Subcutaneous abdominal adipose tissue (tissue), 5 donors: ENCODE measurements around the gene UBE2V1.
"Not testable (repeated sequence)": the region's sequence is repeated elsewhere in the genome, so short reads cannot be mapped to it uniquely, and the experiment has no call there.

Experiments used
- H3K27ac ChIP-seq: one replicate; pipeline ENCODE4 v1.7.0; 2013; ENCODE audit warnings: low read depth, mild to moderate bottlenecking, inconsistent platforms, low read length, moderate library complexity
- H3K27me3 ChIP-seq, 5 donors: one replicate each; pipeline ENCODE4 v1.7.0; 2013; ENCODE audit warnings: low read length in 5 of 5, inconsistent platforms in 1 of 5; ENCODE audit not compliant: control insufficient read depth in 5 of 5, insufficient read depth in 4 of 5
- H3K36me3 ChIP-seq, 5 donors: one replicate each; pipeline ENCODE4 v1.7.0; 2013; ENCODE audit warnings: low read length in 5 of 5; ENCODE audit not compliant: control insufficient read depth in 5 of 5, insufficient read depth in 5 of 5
- H3K4me1 ChIP-seq, 5 donors: one replicate each; pipeline ENCODE4 v1.7.0; 2013; ENCODE audit warnings: low read length in 5 of 5, mild to moderate bottlenecking in 3 of 5, moderate library complexity in 1 of 5; ENCODE audit not compliant: control insufficient read depth in 5 of 5, insufficient read depth in 5 of 5
- H3K4me3 ChIP-seq, 5 donors: one replicate each; pipeline ENCODE4 v1.7.0; 2013; ENCODE audit warnings: low read length in 5 of 5, low read depth in 1 of 5
- H3K9ac ChIP-seq, 5 donors: one replicate each; pipeline ENCODE4 v1.7.0; 2013; ENCODE audit warnings: low read length in 5 of 5, mild to moderate bottlenecking in 4 of 5, moderate library complexity in 3 of 5
- H3K9me3 ChIP-seq, 5 donors: one replicate each; pipeline ENCODE4 v1.7.0; 2013; ENCODE audit warnings: low read length in 5 of 5; ENCODE audit not compliant: control insufficient read depth in 5 of 5
- donor health status: healthy.
- donor health status: healthy.
- donor health status: healthy.
- donor health status: healthy.
- donor health status: healthy.

Gene UBE2V1

GRCh38 chr20:50067461-50067860 is 45.5 kb downstream of the UBE2V1 start:
- Histone ChIP-seq H3K27me3 (no peaks in the 10 kb centered on the region), H3K36me3 (no peaks in the 10 kb centered on the region)

GRCh38 chr20:50067018-50067417 is 45.9 kb downstream of the UBE2V1 start:
- no peaks in the 10 kb centered on the region for H3K9me3 ChIP-seq
- H3K27me3 ChIP-seq: no peaks in the 10 kb centered on the region
- H3K4me1 ChIP-seq: peaks cover 2 to 16% (median 9%) of the 10 kb centered on the region in 5 donors
- H3K4me3 ChIP-seq: no peak overlapping the region
- no peak overlapping the region for H3K27ac ChIP-seq
- no peak overlapping the region for H3K9ac ChIP-seq
- no peaks in the 10 kb centered on the region for H3K36me3 ChIP-seq

More at GRCh38 chr20:50067461-50067860, 45.5 kb downstream of the UBE2V1 start:
- H3K9me3 ChIP-seq: no peaks in the 10 kb centered on the region
- no peak overlapping the region for H3K9ac ChIP-seq
- no peak overlapping the region for H3K4me3 ChIP-seq
- H3K27ac ChIP-seq: no peak overlapping the region
- peaks cover 2 to 16% (median 9%) of the 10 kb centered on the region in 5 donors for H3K4me1 ChIP-seq

GRCh38 chr20:50066161-50066834 is 46.7 kb downstream of the UBE2V1 start:
- H3K27ac ChIP-seq: no peak overlapping the region
- no peak overlapping the region for H3K4me3 ChIP-seq
- no peak overlapping the region for H3K9ac ChIP-seq
- no peaks in the 10 kb centered on the region for H3K27me3 ChIP-seq
- no peaks in the 10 kb centered on the region for H3K9me3 ChIP-seq
- no peaks in the 10 kb centered on the region for H3K36me3 ChIP-seq
- H3K4me1 ChIP-seq: peaks cover 0 to 11% (median 5%) of the 10 kb centered on the region in 5 donors

GRCh38 chr20:50065325-50065615 is 47.7 kb downstream of the UBE2V1 start:
- H3K4me3 ChIP-seq: no peak overlapping the region
- H3K27me3 ChIP-seq: no peaks in the 10 kb centered on the region
- no peak overlapping the region for H3K9ac ChIP-seq
- H3K27ac ChIP-seq: no peak overlapping the region
- H3K36me3 ChIP-seq: no peaks in the 10 kb centered on the region
- peaks cover 0 to 8% (median 0%) of the 10 kb centered on the region in 5 donors for H3K4me1 ChIP-seq
- no peaks in the 10 kb centered on the region for H3K9me3 ChIP-seq

- not testable (repeated sequence) for H3K27me3 ChIP-seq, H3K36me3 ChIP-seq, H3K9me3 ChIP-seq, H3K4me3 ChIP-seq, H3K9ac ChIP-seq, H3K27ac ChIP-seq
- peaks cover 0 to 13% (median 5%) of the 10 kb centered on the region in 5 donors for H3K4me1 ChIP-seq
These were observed 49.2 kb downstream of the UBE2V1 start for GRCh38 chr20:50063763-50064162.

GRCh38 chr20:50062006-50062838 is 50.7 kb downstream of the UBE2V1 start:
- H3K27ac ChIP-seq: no peak overlapping the region
- no peaks in the 10 kb centered on the region for H3K36me3 ChIP-seq
- H3K9me3 ChIP-seq: no peaks in the 10 kb centered on the region
- H3K27me3 ChIP-seq: no peaks in the 10 kb centered on the region
- H3K4me1 ChIP-seq: peaks cover 0 to 9% (median 6%) of the 10 kb centered on the region in 5 donors
- no peak overlapping the region for H3K9ac ChIP-seq
- no peak overlapping the region for H3K4me3 ChIP-seq

- Histone ChIP-seq H3K9me3 (no peaks in the 10 kb centered on the region), H3K36me3 (no peaks in the 10 kb centered on the region)
These were observed 51.6 kb downstream of the UBE2V1 start for GRCh38 chr20:50061151-50062005.

GRCh38 chr20:50058662-50059402 is 54.1 kb downstream of the UBE2V1 start:
- Histone ChIP-seq H3K27ac (no peak overlapping the region), H3K4me1 (peaks cover 5 to 27% (median 25%) of the 10 kb centered on the region in 5 donors), H3K9ac (no peak overlapping the region), H3K36me3 (no peaks in the 10 kb centered on the region), H3K27me3 (peaks cover 0 to 5% (median 0%) of the 10 kb centered on the region in 5 donors), H3K4me3 (no peak overlapping the region), H3K9me3 (no peaks in the 10 kb centered on the region)

More at GRCh38 chr20:50061151-50062005, 51.6 kb downstream of the UBE2V1 start:
- peaks cover 0 to 9% (median 6%) of the 10 kb centered on the region in 5 donors for H3K4me1 ChIP-seq
- no peaks in the 10 kb centered on the region for H3K27me3 ChIP-seq
- no peak overlapping the region for H3K4me3 ChIP-seq
- H3K27ac ChIP-seq: no peak overlapping the region
- H3K9ac ChIP-seq: no peak overlapping the region

- Histone ChIP-seq H3K27ac (no peak overlapping the region), H3K4me3 (no peak overlapping the region), H3K4me1 (peaks cover 5 to 34% (median 28%) of the 10 kb centered on the region in 5 donors), H3K36me3 (no peaks in the 10 kb centered on the region), H3K9ac (no peak overlapping the region), H3K9me3 (no peaks in the 10 kb centered on the region), H3K27me3 (peaks cover 0 to 5% (median 0%) of the 10 kb centered on the region in 5 donors)
These were observed 55.3 kb downstream of the UBE2V1 start for GRCh38 chr20:50057714-50058053.
